GM18951 (cell line): Measurements from ENCODE around the gene C2CD2.

Experiments used
- POLR2A ChIP-seq: IDR thresholded peaks from 4 replicates; pipeline ENCODE4 v1.6.1; 2011; ENCODE audit warnings: mild to moderate bottlenecking; ENCODE audit not compliant: insufficient read length, insufficient read depth; ENCODE audit errors: extremely low read depth
- in situ Hi-C: fragments of 300-500 bp; cut with MboI; formaldehyde crosslinking; loops from one replicate; pipeline ENCODE4 v1.12.0; 2022; ENCODE audit warnings: low sequenced_read_pairs, mixed read lengths, inconsistent platforms; ENCODE audit not compliant: unreplicated experiment

C2CD2 gene

DNA sequence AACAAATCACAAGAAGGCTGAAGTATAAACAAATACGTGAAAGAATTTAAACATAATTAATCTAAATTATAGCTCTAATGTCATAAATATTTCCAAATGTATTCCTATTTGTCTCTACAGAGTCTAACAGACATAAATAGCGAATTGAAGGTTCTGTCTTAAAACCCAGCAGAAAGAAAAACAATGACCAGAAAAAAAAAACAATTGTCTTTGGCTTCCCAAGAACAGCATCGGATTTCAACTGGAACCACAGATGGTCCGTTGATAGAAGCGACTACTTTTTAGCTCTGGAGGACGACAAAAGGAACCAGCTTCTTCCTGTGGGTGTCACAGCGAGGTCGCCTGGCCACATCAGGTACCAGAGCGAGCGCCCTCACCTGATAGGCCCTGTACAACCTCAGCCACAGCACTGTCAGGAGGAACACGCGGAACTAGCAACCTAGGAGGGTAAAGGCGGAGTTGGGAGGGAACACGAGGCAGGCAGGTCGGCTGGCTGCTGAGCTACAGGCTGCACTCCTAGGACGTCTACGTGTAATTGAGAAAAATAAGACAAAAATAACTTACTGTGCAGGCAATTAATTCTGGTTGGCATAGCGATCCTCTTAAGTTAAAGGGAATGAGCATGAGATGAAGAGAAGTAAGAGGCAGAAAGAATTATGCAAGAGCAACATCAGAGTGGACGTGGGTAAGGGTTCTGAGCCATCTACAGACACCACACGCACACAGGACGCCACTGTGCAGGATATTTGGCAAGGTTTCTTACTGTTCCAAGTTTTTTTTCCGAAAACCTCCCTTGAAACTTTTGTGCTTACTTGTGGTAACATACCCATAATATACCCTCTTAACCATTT lies 58.0 kb downstream of the C2CD2 start:
- in situ Hi-C loops = no loop called here
- no peak for TF ChIP-seq POLR2A

DNA sequence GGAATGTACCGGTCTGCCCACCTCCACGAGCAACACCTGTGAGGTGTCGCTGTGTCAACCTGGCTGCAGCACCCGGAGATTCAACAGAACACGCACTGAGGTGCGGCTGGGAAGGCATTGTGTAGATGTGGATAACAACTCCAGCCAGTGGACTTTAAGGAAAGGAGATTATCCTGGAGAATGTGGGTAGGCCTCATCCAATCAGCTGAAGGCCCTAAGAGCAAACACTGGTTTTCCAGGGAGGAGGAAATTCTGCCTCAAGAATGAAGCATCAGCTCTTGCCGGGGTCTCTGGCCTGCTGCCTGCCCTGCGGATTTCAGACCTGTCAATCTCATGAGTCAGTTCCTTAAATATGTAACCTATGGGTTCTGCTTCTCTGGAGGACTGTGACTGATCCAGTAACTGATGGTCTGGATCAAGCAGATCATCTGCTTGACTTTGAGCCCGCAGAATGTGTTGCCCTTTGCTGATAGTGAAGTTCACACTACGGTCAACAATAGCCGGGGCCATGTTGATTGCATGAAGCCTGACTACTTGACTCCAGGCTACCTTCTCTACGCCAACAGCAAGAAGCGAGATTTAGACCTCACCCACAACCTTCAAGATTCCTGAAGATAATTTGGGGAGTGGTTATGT lies 58.8 kb downstream of the C2CD2 start:
- in situ Hi-C loops = no loop called here

DNA sequence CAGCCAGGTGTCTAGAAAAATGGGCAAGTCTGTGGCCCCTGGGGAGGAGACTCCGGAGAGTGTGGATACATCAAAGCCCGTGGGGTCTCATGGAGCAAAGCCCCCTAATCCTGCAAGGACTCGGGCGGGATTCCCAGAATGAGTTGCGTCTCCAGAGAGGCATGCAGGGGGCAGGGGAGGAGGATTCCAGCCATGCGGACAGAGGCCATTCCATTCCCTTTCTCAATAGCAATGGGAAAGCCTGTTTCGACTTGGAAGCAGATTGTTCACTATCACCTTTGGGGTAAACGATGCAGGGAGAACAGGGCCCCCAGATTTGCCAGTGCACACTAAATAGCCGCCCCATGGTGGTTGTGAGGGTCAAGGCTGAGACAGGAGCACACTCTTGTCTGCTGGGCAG lies 59.3 kb downstream of the C2CD2 start:
- in situ Hi-C loops = no loop called here
- TF ChIP-seq POLR2A = no peak

More for the DNA sequence above, 58.8 kb downstream of the C2CD2 start:
- TF ChIP-seq POLR2A = no peak

DNA sequence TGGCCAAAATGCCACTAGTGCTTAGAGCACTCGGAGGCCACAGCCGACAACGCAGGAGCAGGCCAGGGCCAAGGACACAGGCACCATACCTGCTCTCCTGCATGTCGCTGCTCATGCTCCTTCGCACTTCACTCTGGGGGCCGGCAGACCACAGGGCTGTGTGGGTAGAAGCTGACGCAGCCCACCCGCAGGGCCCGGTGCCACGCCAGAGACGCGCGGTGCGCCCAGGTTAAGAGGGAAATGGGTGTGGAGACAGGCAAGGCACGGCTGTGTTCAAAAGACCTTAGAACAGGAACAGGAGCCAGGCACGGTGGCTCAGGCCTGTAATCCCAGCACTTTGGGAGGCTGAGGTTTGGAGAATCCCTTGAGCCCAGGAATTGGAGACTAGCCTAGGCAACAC lies 61.1 kb downstream of the C2CD2 start:
- in situ Hi-C loops = no loop called here
- no peak for TF ChIP-seq POLR2A

DNA sequence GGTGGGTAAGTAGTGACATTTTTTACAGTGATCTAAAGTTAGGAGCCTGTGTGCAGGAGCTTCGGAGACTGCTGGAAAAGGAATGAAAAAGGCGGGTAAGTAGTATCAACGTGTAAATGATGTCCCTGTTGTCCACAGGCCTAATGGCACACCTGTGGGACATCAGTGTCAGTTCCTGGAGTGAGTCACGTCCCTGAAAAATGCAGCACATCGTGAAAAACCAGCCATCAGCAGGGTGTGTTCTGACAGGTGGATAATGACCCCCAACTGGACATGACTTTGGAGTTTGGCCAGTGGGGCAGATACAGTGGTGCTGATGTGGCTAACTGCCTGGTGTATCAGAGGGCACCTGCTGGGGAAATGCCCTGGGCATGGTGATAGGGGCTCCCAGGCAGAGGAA lies 62.7 kb downstream of the C2CD2 start:
- in situ Hi-C loops = no loop called here
- no peak for TF ChIP-seq POLR2A

DNA sequence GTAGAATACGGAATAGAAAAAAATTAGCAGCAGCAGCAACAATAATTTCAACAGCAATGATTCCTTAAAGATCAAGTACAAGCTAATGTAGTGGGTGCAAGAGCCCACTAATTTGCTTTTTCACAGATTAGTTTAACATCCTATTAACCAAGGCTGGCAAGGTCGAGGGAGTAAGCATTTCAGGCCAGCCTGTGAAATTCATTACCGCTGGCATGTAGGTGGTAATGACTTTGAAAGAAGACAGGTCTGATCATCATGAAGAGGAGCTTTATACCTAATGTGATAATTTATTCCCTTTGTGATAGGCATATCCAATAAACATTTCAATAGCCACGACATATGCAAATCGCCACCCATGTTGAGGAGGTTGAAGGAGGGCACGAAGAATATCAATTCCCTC lies 63.5 kb downstream of the C2CD2 start:
- in situ Hi-C loops = no loop called here

DNA sequence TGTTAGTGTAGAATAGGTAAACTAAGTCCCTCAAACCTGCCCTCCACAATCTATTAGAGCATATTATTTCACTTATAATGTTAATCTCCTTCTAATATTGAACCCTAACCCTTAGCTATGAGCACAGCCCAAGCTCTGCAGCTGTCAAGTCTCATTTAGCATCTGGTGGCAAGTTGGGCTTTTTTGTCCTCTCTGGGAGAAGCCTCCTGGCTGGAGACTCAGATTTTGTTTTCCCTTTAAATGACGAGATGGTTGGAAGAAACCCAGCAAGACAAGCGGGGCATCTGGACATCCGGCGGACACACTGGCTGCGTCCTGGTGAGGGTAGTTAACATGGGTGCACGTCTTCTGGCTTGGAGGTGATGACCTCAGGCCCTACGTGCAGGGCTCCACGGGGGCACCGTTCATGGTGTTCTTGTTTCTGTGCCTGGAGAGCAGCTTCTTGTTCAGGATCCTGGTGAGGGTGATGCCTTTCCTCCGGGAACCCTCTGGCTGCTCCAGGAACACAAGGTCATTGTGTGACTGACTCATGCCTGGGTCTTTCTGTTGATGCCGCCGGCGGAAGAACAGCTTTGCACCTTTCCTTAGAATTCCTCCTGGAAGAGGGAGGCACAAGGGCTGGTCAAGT lies 65.0 kb downstream of the C2CD2 start:
- TF ChIP-seq POLR2A = no peak
- in situ Hi-C loops = no loop called here

More for the DNA sequence above, 63.5 kb downstream of the C2CD2 start:
- TF ChIP-seq POLR2A = no peak

DNA sequence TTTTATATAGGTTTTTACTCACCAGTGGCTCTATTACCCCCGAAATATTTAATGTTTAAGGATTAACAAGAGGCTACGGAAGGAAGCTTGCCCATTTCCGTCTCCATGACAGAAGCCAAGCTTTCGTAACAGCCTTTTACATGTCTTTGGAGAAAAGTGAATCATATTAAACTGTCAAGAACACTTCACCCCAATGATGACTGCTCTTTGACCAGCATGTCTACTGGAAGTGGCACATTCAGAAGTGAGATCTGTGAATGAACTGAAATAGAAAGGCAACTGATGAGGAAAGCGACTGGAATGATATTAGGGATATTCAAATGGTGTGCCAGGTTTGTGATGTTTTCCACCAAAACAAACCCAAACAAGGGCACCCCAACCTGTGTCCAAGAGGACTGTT lies 66.2 kb downstream of the C2CD2 start:
- TF ChIP-seq POLR2A = no peak
- in situ Hi-C loops = no loop called here

DNA sequence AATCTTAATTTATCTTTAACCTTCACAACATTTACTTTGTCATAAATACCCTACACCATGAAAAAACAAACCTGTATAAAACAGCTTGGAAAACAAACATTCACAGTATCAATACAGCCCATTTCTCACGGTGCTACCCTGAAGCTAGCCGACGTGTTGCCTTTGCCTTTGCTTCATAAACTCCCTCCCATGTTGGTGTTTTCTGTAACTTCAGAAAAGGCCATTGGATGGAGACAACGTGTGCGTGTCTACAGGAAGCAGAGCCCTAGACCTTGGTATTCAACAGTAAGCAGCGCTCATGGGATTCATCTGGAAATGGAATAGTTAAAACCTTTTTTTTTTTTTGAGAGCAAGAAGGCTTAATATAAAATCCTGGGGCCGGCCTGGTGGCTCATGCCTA lies 67.5 kb downstream of the C2CD2 start:
- TF ChIP-seq POLR2A = no peak
- in situ Hi-C loops = no loop called here

DNA sequence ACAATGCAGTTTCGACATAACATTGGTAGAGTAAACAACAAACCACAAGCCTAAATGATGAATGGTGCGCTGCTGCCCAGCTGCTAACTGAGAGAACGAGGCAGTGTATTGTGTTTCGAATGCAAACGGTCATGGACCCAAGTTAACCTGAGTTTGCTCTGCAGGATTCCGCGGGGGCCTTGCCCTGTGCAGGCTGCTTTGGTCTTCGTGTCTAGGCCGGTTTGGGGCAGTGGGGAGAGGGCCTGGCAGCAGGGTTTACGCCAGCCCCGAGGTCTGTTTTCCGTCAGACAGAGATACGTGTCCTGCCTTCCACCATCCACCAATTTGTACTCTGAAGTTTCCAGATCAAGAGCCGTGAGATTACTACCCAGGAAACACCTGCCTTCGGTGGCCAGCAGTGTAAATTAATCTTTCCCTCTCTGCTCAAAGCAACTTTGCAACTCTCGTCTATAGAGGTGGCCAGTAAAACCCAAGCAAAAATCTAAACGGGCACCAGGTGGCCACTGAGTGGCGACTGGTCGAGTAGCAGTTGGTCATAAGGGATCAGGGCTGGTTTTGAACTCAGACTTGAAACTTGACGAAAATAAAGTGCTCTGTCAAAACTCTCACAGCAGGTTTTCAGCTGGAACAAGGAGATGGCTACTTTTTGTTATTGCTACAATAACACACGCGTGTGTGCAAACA lies 68.3 kb downstream of the C2CD2 start:
- in situ Hi-C loops = no loop called here
- TF ChIP-seq POLR2A = no peak

DNA sequence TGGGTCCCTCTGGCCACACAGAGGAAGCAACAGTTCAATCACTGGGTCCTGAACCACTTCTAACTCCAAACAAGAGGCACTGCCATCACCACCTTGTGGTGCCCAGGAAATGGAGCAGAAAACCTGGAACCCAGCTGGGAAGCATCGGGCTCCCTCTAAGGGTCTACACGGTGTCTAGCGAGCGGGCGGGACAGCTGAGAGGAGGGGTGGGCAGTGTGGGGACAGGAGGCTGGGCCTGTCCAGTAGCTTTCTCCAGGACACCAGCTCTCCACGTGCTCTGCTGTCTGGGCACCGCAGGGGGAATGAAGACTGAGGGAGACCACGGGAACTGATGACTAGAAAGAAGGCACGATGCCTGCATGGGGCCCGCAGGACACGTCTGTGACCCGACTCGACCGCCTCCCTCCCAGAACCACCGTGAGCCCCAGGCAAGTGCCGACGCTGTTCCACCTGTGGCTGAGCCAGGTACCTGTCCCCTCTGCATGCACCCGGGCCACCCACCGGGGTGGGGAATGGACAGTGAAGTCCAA lies 69.3 kb downstream of the C2CD2 start:
- TF ChIP-seq POLR2A = no peak
- in situ Hi-C loops = no loop called here

DNA sequence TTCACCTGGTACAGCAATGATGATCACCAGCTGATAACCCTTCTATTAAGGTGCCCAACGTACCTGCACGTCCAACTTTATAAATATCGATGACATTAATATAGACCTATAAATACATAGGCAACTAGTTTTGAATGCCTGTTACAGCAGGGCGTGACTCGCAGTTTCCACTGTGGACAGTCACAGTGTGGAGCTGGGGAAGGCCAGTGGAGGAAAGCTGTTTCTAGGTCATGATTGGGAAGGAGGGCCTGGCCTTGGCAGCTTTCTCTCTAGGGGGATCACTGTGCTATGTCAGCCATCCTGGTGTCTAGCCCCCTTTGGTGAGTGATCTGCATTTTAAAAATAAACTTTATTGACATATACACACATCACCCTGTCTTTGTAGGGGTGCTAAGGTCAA lies 70.2 kb downstream of the C2CD2 start:
- in situ Hi-C loops = no loop called here
- TF ChIP-seq POLR2A = no peak

DNA sequence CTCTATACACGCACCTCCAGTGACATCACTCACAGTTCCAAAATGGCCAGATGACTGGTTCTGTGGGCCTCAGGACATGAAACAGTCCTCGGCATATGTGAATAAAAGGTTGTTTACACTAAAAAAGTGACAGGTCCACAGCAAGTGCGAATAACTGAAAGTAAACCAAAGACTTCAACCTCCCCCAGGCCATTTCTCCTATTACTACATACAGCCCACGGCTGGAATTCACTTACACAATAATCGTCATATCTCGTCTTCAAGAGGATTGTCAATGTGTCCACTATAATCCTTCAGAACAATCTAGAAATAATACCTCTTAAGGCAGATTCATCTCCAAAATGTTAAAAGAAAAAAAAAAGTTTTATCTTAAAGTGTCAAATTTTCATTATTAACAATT lies 72.8 kb downstream of the C2CD2 start:
- in situ Hi-C loops = no loop called here
- TF ChIP-seq POLR2A = no peak
